HG02884 (cell line): ENCODE results near the gene SUSD5.

Experiments
- ATAC-seq: cut with Tn5 transposase; IDR thresholded peaks from one replicate; pipeline ENCODE4 v1.9.1; 2021; ENCODE audit warnings: mild to moderate bottlenecking, moderate library complexity; ENCODE audit not compliant: unreplicated experiment

Gene SUSD5

DNA sequence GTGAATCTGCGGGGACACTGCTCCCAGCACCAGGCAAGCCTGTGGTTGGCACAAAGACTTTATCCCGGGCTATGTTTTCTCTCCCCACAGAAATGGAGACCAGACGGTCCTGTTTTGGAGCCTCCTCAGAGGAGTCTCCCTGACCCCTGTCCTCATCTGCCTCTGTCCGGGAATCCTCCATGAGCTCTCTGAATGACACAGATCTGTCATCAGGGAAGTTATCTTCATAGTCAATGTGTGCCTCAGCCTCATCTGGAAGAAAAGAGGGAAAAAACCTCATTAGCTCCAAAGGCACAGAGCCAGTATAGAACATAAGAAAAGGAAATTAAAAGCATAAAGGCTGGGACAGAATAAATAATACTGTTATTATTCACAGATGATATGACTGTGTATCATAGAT, 64.8 kb downstream of the SUSD5 start:
- ATAC-seq, result no peak

- ATAC-seq, result no peak
These were observed 65.9 kb downstream of the SUSD5 start for GRCh38 chr3:33152363-33153360.

DNA sequence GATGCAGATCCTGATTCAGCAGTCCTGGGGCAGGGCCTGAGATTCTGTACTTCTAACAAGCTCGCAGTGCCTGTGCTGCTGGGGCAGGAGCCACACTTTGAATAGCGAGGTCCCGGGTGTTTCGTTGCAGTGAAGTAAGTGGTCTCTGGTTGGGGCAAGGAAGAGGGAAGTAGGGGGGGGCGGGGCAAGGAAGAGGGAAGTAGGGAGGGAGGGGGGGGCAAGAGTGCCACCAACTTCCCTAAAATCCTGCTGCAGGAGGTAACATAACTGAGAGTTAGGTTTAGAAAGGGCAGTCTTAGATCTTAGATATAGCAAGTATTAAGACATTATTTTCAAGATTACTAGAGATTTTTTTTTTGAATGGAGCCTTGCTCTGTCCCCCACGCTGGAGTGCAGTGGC, 69.3 kb downstream of the SUSD5 start:
- no peak for ATAC-seq

DNA sequence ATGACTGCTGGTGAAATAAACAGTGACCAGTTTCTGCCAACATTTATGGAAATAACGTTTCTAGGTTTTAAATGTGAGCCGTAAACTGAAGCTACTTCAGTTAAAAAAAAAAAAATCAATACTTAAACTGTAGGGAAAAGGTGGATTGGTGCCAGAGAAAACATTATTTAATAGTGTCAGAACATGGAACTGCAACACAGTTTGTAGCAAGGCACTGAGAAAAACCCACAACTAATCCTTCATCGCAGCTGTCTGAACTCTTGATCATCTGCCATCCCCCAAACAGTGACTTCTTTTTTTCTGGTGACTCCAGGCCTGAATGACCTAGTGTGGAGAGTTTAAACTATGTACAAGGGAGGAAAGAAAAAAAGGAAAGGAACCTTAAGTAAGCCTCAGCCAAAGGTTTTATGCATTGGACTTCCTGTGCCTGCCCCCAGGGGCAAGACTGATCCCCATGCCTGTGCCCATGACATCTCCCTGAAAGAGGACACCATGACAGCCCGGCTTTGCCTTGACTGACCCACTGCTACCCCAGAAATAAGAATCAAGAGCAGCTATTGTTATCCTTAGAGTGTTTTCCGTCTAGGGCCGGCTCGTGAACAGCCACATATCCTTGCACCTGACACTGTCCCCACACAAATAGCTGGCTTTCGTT, 71.7 kb downstream of the SUSD5 start:
- no peak for ATAC-seq

DNA sequence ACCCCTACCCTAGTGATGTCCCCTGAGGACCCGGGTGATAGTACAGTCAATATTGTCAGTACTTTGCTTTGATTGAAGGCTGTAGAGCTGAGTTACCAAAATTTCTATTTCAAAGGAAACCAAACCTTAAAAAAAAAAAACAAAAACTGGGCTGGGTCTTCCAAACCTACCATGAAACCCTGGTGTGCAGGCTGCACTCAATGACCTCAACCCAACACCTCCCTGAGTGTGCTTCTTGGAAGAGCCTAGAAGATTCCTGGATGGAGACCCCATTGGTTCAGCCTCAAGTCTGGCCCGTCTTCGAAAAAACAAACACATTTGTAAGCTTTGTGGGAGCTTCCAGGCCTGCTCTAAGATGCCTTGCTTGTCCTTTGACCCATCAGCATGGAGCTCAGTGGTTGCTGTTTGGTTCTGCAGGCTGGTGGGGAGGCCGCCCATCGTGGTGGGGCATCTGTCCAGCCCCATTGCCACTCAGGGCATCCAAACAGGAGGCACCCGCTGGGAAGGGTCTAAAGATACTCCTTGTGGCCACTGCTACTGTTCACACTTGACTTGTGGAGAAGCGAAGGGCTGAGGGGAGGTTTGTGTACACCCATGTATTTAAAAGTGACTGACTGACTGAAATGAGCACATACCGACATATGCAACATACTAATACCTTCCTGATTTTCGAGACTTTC, 72.6 kb downstream of the SUSD5 start:
- no peak for ATAC-seq

DNA sequence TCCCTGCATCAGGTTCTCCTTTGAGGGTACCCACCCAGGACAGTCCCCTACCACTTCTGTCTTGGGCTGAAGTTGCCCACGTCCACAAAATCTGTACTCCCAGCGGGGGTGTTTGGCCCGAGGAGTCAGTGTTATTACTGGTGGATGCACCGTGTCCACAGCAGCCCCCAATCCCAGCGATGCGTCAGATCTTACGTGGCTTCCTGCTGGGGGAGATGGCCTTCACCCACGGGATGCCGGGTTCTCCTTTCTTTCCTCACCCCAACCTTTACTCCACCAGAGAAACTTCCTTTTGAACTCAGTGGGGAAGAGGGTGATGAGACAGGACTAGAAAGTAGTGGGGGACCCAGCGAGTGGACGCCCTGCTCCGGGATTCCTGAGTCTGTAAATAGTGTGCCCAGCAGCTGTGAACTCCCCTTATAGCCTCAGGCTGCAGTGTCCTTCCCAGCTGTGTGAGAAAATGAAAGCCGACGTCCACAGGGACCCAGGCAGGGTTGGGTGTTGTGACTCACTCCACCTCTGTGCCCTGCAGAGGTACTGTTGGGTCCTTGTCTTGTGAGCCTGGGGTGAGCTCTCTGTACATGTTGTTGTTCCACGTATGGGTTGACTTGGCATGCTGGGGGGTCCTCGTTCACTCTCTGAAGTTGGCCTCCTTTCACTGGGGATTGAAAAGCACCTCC, 73.2 kb downstream of the SUSD5 start:
- ATAC-seq, result no peak

- no peak for ATAC-seq
These were observed 74.2 kb downstream of the SUSD5 start for GRCh38 chr3:33144433-33144832.

- ATAC-seq, result no peak
These were observed 77.6 kb downstream of the SUSD5 start for GRCh38 chr3:33141006-33141405.

DNA sequence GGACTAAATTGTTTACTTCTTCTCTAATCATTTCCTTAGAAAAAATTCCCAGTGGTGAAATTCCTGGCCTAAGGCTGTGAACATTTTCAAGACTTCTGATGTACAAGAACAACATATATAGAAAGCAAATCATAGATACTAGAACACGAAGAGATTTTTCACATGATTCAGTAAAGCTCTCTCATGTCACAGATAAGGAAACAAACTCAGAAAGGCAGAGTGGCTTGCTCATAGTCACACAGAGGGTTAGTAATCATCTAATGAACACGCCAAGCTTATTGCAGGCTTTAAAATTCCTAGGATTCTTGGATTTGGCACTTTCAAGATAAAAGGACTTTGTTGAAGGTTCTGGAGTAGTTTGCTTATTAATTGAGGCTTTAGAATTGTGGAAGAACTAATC, 78.6 kb downstream of the SUSD5 start:
- ATAC-seq, result no peak

DNA sequence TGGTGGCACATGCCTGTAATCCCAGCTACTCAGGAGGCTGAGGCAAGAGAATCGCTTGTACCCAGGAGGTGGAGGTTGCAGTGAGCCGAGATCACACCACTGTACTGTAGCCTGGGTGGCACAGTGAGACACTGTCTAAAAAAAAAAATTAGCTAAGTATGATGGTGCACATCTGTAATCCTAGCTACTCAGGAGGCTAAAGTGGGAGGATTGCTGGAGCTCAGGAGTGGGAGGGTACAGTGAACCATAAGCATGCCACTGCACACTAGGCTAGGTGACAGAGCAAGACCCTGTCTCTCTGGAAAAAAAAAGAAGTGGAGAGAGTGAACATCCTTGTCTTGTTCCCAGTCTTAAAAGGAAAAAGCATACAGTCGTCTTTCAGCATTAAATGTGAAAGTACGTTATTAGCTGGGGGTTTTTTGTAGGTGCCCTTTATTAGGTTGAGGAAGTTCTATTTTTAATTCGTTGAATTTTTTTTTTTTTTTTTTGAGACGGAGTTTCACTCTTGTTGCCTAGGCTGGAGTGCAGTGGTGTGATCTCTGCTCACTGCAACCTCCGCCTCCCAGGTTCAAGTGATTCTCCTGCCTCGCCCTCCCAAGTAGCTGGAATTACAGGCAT, 79.5 kb downstream of the SUSD5 start:
- ATAC-seq, result peak; percentile 51

- no peak for ATAC-seq
These were observed 80.9 kb downstream of the SUSD5 start for GRCh38 chr3:33137691-33138090.

DNA sequence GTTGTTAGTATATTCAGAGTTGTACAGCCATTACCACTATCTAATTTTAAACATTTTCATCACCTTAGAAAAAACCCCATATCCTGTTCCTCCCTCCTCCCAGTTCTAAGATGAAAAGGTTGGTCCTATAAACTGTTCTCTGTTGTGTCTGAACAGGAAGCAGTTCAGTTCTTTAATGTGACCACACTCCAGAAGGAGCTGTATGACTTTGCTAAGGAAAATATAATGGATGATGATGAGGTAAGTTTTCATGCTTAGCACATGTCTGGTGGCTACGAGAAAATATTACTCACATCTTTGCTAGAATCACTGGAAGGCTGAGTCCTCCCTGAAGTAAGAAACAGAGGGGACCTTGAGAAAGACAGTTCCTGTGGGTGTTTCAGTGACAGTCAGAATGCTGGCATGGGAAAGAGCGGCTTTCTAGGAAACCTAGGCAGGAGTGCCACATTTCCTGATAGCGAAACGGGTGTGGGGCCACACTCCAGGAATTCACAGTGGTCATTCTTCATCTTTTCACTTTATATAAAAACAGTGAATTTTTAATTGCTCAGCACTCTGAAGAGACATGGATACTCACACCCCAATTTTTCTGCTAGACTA, 84.5 kb downstream of the SUSD5 start:
- peak; percentile 56 for ATAC-seq

DNA sequence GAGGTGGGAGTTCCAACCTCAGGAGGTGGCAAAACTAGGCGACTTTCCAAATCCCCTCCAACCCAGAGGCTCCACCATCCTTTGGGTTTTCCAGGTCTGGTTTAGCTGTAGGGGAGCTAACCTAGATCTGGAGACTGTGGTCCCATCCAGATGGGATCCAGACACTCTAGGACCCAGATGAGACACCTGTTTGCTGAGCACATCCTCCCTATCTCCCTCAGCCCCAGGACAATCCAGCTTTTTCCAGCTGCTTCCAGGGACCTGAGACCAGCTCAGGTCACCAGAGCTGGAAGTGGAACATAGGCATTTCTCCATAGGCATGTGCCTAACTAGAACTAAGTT, 86.6 kb downstream of the SUSD5 start:
- no peak for ATAC-seq

GRCh38 chr3:33131331-33132018, 87.1 kb downstream of the SUSD5 start:
- ATAC-seq, result peak; percentile 75

DNA sequence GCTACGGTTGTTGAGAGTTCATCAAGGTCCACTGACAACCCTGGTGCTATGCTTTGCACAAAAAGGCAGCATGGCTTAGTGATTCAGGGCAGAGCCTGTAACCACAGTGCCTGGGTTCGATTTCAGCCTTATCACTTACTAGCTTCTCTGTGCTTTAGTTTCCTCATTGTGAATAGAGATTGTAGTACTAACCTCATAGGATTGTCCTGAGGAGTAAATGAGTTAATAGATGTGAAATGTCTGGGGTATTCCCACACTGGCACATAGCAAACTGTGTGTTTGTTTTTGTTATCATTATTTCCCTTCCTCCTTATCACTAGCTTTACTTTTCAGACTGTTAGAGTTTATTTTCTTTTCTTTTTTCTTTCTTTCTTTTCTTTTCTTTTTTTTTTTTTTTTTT, 88.5 kb downstream of the SUSD5 start:
- ATAC-seq, result no peak

- no peak for ATAC-seq
These were observed 89.9 kb downstream of the SUSD5 start for GRCh38 chr3:33128706-33129105.

DNA sequence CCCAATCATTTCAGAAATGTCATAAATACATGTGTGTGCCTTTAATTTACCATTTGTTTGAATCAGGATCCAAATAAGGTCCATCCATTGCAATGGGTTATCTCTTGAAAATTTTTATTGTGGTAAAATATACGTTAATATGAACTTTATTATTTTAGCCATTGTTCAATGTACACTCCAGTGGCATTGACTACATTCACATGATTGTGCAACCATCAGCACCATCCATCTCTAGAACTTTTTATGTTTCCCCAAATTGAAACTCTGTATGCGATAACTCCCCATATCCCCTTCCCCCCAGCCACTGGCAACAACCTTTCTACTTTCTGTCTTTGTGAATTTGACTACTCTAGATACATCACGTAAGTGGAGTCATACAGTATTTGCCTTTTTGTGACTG, 92.8 kb downstream of the SUSD5 start:
- no peak for ATAC-seq

GRCh38 chr3:33124638-33125037, 94.0 kb downstream of the SUSD5 start:
- no peak for ATAC-seq

- no peak for ATAC-seq
These were observed 95.6 kb downstream of the SUSD5 start for GRCh38 chr3:33122991-33123390.

DNA sequence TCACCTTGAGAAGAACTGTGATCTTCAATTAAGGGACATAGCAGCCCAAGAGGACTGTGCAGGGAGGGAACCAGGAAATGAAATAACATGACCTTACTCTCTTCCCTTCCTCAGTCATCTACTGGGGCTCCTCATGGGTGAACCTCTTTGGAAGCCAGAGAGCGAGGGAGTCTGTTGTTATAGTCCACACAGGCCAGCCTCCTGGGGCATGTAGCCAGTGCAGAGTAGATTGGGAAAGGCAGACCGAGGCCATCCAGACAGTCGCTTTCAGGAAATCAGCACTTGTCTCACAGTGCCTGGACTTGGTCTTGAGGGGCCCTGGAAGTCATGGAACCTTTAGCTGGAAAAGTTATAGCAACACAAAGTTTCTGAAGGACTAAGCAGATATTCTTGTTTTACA, 98.7 kb downstream of the SUSD5 start:
- no peak for ATAC-seq
